SK-N-SH treated with all-trans-retinoic acid at 6 μM for 48 hours (cell line): Measurements from ENCODE around the gene CCDC69.

Experiments
- CSDC2 ChIP-seq: fragments of 250-450 bp; sonication (Bioruptor Pico); IDR thresholded peaks from 2 replicates; pipeline ENCODE4 v1.5.0; 2020; ENCODE audit warnings: mild to moderate bottlenecking, moderate library complexity
- RARB ChIP-seq: fragments of 250-450 bp; sonication (Bioruptor Pico); IDR thresholded peaks from 2 replicates; pipeline ENCODE4 v1.8.0; 2021; ENCODE audit warnings: mild to moderate bottlenecking, moderate library complexity
- TCF4 ChIP-seq: fragments of 250-450 bp; sonication (Bioruptor Pico); IDR thresholded peaks from 2 replicates; pipeline ENCODE4 v1.8.0; 2021; ENCODE audit warnings: mild to moderate bottlenecking, moderate library complexity, borderline replicate concordance
- ZC3H10 ChIP-seq: fragments of 250-450 bp; sonication (Bioruptor Pico); IDR thresholded peaks from 2 replicates; pipeline ENCODE4 v1.5.1; 2021; ENCODE audit warnings: mild to moderate bottlenecking, moderate library complexity
- ZFP3 ChIP-seq: fragments of 250-450 bp; sonication (Bioruptor Pico); IDR thresholded peaks from 2 replicates; pipeline ENCODE4 v1.5.0; 2020; ENCODE audit warnings: mild to moderate bottlenecking, moderate library complexity

GRCh38 chr5:151262532-151262931 lies 38.6 kb upstream of the CCDC69 start:
- no peak for TF ChIP-seq ZFP3 (CRISPR knock-in tag)
- TF ChIP-seq CSDC2 = no peak
- TF ChIP-seq TCF4 (CRISPR knock-in tag) = no peak
- no peak for TF ChIP-seq RARB (CRISPR knock-in tag)
- no peak for TF ChIP-seq ZC3H10 (CRISPR knock-in tag)
